Erythroblast (primary cell): Measurements from ENCODE around the gene RCE1.

Experiments used
- GATA1 ChIP-seq: IDR thresholded peaks from 2 replicates; pipeline ENCODE4 v1.6.1; 2011; ENCODE audit warnings: low read depth, mild to moderate bottlenecking, control low read depth, low read length, moderate library complexity
- POLR2A ChIP-seq: IDR thresholded peaks from 2 replicates; pipeline ENCODE4 v1.6.1; 2011; ENCODE audit warnings: mild to moderate bottlenecking, low read length

- TF ChIP-seq POLR2A (no peak), GATA1 (no peak)
Measured at GRCh38 chr11:66862559-66863037, 19.4 kb downstream of the RCE1 start.
